NOMO-1 (cell line): ENCODE data around the gene ZNF175.

Experiments
- DNase-seq, 2 experiments: peaks; one replicate each; lab custom pipeline; 2025; ENCODE audit not compliant: unreplicated experiment in 2 of 2; lab: John Stamatoyannopoulos, UW

The ZNF175 gene

DNA sequence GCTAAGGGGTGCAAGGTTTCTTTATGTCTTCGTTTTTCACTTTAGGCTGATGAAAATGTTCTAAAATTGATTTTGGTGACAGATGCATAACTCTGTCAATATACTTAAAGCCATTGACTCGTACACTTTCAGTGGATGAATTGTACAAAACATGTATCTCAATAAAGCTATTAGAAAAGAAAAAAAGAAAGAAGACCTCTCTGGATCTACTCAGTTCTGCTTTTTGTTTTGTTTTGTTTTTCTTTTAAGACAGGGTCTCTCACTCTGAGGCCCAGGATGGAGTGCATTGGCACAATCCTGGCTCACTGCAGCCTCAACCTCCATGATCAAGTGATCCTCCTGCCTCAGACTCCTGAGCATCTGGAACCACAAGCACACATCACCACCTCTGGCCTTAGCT lies 55.6 kb downstream of the ZNF175 start:
- DNase-seq: no peak

DNA sequence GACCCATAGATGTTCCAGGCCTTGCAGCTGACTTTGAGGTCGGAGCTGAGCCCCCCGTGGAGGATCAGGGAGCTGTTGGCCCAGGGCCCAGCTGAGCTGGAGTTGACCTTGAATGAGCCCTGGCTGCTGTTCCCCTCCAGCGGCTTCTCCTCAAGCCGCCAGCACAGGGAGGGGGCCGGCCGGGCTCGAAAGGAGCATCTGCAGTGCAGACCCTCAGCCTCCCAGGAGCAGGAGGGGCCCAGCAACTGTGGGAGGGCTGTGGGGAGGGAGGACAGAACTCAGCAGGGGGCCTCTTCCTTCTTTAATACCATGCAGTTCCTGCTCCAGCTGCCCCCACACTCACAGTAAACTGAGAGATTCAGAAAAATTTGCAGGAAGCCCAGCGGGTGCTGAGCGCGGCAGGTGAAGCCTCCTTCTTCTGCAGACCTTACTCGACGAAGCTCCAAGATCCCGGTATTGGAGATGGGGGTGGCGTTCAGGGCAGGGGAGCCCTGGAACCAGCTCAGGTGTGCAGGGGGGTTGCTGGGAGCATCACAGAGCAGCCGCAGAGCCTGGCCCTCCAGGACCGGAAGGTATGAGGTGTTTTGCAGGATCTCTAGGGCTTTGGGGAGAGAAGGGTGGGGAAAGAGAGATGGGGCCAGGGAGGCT lies 56.5 kb downstream of the ZNF175 start:
- no peak for DNase-seq

DNA sequence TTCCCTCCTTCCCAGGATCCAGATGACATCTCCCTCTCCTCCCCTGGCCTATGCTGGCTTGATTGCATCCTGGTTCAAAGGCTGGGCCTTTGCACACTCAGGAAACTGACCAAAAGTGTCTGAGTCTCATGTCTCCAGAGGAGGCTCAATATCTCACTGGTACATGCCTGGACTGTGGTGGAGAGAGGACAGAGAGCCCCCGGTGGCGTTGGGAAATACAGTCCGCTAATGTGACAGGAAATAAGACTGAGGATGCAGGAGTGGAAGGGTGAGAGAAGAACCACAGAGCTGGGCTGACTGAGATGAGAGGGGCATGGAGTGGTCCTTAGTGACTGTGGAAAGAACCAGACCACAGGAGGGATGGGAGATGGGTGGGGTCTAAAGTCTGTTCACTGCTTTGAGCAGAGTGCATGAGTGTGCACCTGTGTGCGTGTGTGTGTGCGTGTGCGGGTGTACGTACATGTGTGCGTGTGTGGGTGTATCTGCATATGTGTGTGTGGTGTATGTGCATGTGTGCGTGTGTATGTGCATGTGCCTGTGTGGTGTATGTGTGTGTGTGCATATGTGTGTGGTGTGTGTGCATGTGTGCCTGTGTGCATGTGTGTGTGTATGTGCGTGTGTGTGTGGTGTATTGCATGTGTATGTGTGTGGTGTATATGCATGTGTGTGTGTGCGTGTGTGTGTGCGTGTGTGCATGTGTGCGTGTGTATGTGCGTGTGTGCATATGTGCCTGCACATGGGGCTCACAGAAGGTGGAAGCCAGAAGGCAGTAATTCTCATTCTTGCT lies 57.3 kb downstream of the ZNF175 start:
- no peak for DNase-seq

DNA sequence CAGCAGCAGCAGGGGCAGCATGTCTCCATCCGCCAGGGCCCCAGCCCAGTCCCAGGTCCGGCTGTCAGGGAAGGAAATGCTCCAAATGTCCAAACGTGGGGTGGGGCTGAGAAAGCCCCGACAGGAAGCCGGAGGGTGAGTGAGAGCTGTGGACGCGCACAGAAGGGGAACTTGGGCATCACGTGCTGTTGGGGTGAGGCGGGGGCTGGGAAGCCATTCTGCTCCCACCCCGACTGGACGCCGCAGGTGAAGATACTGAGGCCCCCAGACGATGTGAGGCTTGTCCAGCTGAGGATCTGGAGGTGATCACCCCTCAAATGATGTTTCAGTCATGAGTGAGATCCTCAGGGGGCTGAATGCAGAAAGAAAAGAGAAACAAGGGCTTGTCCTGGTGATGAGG lies 59.2 kb downstream of the ZNF175 start, which contains the start of gene SIGLEC5:
Gene SIGLEC5 (minus strand): TSS at position 87 of the 400 bp plus-strand sequence. CDS start 66 bp downstream, at position 21.
- peak in 1 of 2 experiments; percentile 14 for DNase-seq

DNA sequence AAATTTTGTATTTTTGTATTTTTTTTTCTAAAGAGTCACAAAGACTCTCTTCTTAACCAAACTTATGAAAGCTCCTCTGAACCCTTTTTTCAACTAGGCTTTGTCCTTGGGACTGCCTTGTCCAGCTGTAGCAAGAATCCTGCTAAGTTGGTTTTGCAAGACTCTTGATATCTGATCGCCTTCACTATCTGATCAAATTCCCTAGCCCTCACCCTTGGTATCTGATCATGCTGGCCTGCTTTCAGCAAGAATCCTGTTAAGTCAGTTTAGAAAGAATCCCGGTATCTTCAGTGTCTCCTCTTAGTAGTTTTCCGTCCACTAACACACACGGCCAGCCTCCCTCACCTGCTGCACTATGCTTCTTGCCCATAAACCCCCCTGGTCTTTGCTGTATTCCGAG lies 61.0 kb downstream of the ZNF175 start:
- DNase-seq: no peak

DNA sequence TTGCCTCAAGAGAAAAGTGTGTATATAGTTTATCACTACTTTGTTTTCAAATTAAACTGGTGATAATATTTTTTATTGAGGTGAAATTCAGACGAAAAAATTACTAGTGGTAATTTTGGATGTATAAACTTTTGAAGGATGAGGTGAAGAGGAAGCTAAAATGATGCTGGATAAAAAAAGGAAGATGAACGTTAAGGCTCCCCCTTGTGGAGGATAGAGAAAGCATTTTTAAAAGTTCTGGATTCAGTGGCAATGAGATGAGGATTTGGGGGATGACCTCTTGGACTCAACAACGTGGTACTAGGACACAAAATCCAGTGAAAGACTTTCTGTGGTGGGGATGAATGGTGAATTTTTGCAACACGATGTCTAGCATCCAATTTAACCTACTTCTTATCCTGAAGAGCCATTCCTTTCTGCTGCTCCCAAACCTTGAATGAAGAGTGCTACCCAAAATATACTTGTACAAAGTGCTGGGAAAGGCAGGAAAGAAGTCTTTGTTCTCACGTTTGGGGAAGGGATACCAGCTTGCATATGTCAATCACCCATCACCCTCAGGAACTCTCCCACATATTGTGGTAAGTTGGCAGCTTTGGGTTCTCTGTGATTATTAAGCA lies 66.4 kb downstream of the ZNF175 start:
- DNase-seq: peak; percentile 28 to 55

DNA sequence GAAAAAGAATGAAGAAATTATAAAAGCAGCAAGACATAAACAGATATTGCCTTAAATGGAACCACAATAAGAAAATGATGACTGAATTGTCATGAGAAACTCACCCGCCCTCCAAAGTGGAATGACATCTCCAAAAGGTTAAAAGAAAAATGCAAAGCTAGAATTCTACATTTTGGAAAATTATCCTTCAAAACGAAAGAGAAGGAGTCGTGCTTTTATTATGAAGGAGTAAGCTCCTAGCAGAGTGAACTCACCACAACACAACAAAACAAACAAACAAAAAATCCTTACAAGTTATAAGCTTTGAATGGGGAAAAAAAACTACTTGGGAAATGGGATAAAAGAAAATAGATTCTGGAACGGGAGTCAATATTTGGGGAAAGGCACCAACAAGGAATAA lies 68.8 kb downstream of the ZNF175 start:
- no peak for DNase-seq

DNA sequence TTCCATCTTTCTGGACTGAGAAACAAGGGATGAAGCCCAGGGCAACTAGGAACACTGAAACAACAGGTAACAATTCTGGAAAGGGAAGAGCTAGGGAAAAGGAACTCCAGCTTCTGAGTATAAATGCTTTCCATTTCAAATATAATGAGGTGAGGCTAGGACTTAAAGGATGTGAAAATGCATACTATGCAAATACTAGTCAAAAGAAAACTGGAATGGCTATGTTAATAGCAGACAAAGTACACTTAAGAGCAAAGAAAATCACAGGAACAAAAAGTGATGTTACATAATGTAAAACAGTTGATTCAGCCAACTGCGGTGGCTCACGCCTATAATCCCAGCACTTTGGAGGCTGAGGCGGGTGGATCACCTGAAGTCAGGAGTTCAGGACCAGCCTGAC lies 69.3 kb downstream of the ZNF175 start:
- no peak for DNase-seq

DNA sequence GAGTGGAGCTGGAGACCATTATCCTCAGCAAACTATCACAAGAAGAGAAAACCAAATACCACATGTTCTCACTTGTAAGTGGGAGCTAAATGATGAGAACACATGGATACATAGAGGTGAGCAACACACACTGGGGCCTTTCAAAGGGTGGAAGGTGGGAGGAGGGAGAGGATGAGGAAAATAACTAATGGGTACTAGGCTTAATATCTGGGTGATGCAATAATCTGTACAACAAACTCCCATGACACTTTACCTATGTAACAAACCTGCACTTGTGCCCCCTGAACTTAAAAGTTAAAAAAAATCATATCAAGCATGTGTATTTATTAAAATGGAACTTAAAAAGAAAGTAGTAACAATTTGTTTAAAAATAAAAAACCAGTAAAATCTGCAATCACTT lies 70.6 kb downstream of the ZNF175 start:
- no peak for DNase-seq
